ENCODE data around the gene PSME3. TPM values are rescaled to one million over a fixed set of nuclear protein-coding genes. Genes with fewer than 3 reads are reported as not detected.

PSME3 gene
- polyA plus RNA-seq, 1 donor from 2014 or later: 56.6 TPM

DNA sequence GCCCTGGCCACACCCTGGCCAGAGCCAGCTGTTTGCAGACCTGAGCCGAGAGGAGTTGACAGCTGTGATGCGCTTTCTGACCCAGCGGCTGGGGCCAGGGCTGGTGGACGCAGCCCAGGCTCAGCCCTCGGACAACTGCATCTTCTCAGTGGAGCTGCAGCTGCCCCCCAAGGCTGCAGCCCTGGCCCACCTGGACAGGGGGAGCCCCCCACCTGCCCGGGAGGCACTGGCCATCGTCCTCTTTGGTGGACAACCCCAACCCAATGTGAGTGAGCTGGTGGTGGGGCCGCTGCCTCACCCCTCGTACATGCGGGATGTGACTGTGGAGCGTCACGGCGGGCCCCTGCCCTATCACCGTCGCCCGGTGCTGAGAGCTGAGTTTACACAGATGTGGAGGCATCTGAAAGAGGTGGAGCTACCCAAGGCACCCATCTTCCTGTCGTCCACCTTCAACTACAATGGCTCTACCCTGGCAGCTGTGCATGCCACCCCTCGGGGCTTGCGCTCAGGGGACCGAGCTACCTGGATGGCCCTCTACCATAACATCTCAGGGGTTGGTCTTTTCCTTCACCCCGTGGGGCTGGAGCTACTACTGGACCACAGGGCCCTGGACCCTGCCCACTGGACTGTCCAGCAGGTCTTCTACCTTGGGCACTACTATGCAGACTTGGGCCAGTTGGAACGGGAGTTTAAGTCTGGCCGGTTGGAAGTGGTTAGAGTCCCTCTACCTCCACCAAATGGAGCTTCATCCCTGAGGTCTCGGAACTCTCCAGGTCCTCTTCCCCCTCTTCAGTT lies 11.8 kb downstream of the PSME3 start:
- Histone ChIP-seq H3K9me3 (ENCODE audit: low read length) (no peaks in the 10 kb centered on the region), H2AFZ (ENCODE audit: low read depth, low read length) (no peak overlapping the region), H3K9me2 (ENCODE audit: insufficient read depth, low read length) (no peaks in the 10 kb centered on the region), H4K20me1 (ENCODE audit: insufficient read depth) (no peaks in the 10 kb centered on the region), H3K9ac (ENCODE audit: low read length) (no peak overlapping the region), H3K4me3 (ENCODE audit: low read length) (no peak overlapping the region), H3K4me2 (ENCODE audit: low read length) (no peak overlapping the region), H3K36me3 (ENCODE audit: insufficient read depth, low read length) (no peaks in the 10 kb centered on the region), H3K27ac (ENCODE audit: low read length) (no peak overlapping the region), H3F3A (ENCODE audit: insufficient read depth, low read length, poor library complexity, severe bottlenecking) (no peaks in the 10 kb centered on the region), H3K79me2 (replicated peaks; ENCODE audit: insufficient read depth, low read length) (no peaks in the 10 kb centered on the region), H3K27me3 (ENCODE audit: insufficient read depth, low read depth, low read length) (no peaks in the 10 kb centered on the region)
- TF ChIP-seq TAF1 (IDR thresholded peaks at IDR 0.05; ENCODE audit: low read depth) (no peak), RAD21 (conservative IDR thresholded peaks at IDR 0.05) (no peak), EZH2 (IDR thresholded peaks at IDR 0.05; ENCODE audit: borderline replicate concordance, insufficient read depth, low read length, poor library complexity, severe bottlenecking) (no peak), MXI1 (conservative IDR thresholded peaks at IDR 0.05; ENCODE audit: poor library complexity, severe bottlenecking) (no peak), SMC3 (conservative IDR thresholded peaks at IDR 0.05; ENCODE audit: poor library complexity) (no peak), REST (IDR thresholded peaks at IDR 0.05; ENCODE audit: borderline replicate concordance) (no peak), EP300 (conservative IDR thresholded peaks at IDR 0.05; ENCODE audit: poor library complexity, severe bottlenecking) (no peak), POLR2AphosphoS5 (IDR thresholded peaks at IDR 0.05) (no peak)
- TF ChIP-seq, protein P1, sequence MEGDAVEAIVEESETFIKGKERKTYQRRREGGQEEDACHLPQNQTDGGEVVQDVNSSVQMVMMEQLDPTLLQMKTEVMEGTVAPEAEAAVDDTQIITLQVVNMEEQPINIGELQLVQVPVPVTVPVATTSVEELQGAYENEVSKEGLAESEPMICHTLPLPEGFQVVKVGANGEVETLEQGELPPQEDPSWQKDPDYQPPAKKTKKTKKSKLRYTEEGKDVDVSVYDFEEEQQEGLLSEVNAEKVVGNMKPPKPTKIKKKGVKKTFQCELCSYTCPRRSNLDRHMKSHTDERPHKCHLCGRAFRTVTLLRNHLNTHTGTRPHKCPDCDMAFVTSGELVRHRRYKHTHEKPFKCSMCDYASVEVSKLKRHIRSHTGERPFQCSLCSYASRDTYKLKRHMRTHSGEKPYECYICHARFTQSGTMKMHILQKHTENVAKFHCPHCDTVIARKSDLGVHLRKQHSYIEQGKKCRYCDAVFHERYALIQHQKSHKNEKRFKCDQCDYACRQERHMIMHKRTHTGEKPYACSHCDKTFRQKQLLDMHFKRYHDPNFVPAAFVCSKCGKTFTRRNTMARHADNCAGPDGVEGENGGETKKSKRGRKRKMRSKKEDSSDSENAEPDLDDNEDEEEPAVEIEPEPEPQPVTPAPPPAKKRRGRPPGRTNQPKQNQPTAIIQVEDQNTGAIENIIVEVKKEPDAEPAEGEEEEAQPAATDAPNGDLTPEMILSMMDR (IDR thresholded peaks at IDR 0.05; ENCODE audit: poor library complexity, severe bottlenecking): no peak

DNA sequence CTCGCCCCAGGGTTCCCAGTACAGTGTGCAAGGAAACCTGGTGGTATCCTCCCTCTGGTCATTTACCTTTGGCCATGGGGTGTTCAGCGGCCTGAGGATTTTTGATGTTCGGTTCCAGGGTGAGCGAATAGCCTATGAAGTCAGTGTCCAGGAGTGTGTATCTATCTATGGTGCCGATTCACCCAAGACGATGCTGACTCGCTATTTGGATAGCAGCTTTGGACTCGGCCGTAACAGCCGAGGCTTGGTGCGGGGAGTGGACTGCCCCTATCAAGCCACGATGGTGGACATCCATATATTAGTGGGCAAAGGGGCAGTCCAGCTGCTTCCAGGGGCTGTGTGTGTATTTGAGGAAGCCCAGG lies 12.3 kb downstream of the PSME3 start:
- TF ChIP-seq SMC3 (conservative IDR thresholded peaks at IDR 0.05; ENCODE audit: poor library complexity) (no peak), REST (IDR thresholded peaks at IDR 0.05; ENCODE audit: borderline replicate concordance) (no peak), EZH2 (IDR thresholded peaks at IDR 0.05; ENCODE audit: borderline replicate concordance, insufficient read depth, low read length, poor library complexity, severe bottlenecking) (no peak), MXI1 (conservative IDR thresholded peaks at IDR 0.05; ENCODE audit: poor library complexity, severe bottlenecking) (no peak), POLR2AphosphoS5 (IDR thresholded peaks at IDR 0.05) (no peak), RAD21 (conservative IDR thresholded peaks at IDR 0.05) (no peak), EP300 (conservative IDR thresholded peaks at IDR 0.05; ENCODE audit: poor library complexity, severe bottlenecking) (no peak), TAF1 (IDR thresholded peaks at IDR 0.05; ENCODE audit: low read depth) (no peak)
- TF ChIP-seq, protein P1 (IDR thresholded peaks at IDR 0.05; ENCODE audit: poor library complexity, severe bottlenecking): no peak
- H3K9me2 ChIP-seq (ENCODE audit: insufficient read depth, low read length): no peaks in the 10 kb centered on the region
- no peak overlapping the region for H3K27ac ChIP-seq (ENCODE audit: low read length)
- no peak overlapping the region for H3K4me3 ChIP-seq (ENCODE audit: low read length)
- no peaks in the 10 kb centered on the region for H3F3A ChIP-seq (ENCODE audit: insufficient read depth, low read length, poor library complexity, severe bottlenecking)
- H3K4me2 ChIP-seq (ENCODE audit: low read length): no peak overlapping the region
- no peaks in the 10 kb centered on the region for H3K27me3 ChIP-seq (ENCODE audit: insufficient read depth, low read depth, low read length)
- H4K20me1 ChIP-seq (ENCODE audit: insufficient read depth): no peaks in the 10 kb centered on the region
- no peak overlapping the region for H3K9ac ChIP-seq (ENCODE audit: low read length)
- H2AFZ ChIP-seq (ENCODE audit: low read depth, low read length): no peak overlapping the region
- H3K9me3 ChIP-seq (ENCODE audit: low read length): no peaks in the 10 kb centered on the region
- H3K36me3 ChIP-seq (ENCODE audit: insufficient read depth, low read length): no peaks in the 10 kb centered on the region
- no peaks in the 10 kb centered on the region for H3K79me2 ChIP-seq (replicated peaks; ENCODE audit: insufficient read depth, low read length)

Measured in neural cell (in vitro differentiated cells).